Activated CD4-positive, alpha-beta T cell treated with anti-CD3 and anti-CD28 coated beads for 4 hours (primary cell): Measurements from ENCODE around the gene SCARF1.

Source experiments
- DNase-seq, 2 donors: peaks; one replicate each; pipeline ENCODE4 v3.0.0-alpha.2; 2020

Gene SCARF1

GRCh38 chr17:1648173-1648962 lies 2.8 kb upstream of the SCARF1 start:
- DNase-seq = peak in 1 of 2 donors; percentile 36

GRCh38 chr17:1647802-1648171 lies 2.3 kb upstream of the SCARF1 start:
- no peak for DNase-seq

DNA sequence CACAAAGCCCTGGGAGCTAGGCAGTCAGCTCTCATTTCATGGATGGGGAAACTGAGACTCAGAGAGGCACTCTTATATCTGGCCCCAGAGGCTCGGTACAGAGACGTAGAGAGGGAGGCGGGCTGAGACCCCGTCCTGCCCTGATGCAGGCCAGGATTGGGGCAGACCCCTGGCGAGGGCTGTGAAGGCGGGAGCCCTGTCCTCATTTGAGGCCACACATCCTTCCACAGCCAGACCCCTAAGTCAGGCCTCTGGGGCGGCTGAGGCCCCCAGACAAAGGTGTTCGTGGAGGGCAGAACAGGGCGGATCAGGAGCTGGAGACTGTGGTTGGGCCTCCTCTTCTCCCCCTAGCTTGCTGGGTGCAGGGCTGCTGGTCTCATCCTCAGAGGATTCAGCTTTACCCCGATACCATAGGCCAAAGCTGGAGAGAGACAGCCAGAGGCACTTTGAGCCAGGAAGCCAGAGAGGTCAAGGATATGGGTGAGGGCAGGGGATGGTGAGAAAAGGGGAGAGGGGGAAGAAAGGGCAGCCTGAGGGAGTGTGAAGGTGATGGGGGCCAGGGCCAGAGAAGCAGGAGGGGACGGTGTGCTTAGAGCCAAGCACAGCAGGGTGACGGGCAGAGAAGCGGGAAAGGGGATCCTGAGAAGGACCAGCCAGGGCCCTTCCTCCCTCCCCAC lies 805 bp upstream of the SCARF1 start:
- no peak for DNase-seq

- peak; percentile 24 to 39 for DNase-seq
Measured at GRCh38 chr17:1644493-1645206, 882 bp downstream of the SCARF1 start.

GRCh38 chr17:1643999-1644492 lies 1.5 kb downstream of the SCARF1 start:
- no peak for DNase-seq

DNA sequence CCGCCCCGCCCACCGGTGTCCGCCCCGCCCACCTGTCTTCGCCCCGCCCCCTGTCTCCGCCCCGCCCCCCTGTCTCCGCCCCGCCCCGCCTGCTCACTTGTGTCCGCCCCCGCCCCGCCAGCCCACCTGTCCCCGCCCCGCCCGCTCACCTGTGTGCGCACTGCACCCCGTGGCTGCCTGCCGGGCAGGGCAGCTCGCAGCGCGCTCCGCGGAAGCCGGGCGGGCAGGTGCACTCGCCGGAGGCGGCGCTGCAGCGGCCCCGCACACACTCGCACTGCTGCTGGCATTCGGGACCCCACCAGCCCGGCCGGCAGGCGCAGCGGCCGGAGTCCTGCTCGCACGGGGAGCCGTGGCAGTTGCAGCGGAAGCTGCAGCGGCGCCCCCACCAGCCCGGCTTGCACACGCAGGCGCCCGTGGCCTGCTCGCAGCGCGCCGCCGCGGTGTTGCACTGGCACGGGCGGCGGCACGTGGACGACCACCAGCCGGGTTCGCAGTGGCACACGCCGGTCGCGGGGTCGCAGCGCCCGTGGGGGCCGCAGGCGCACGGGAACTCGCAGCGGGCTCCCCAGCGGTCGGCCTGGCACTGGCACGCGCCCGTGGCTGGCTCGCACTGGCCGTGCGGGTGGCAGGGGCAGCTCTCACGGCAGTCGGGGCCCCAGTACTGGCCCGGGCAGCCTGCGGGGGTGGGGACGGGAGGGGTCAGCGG lies 2.1 kb downstream of the SCARF1 start:
- peak; percentile 51 to 77 for DNase-seq

- no peak for DNase-seq
Measured at GRCh38 chr17:1641065-1641403, 4.5 kb downstream of the SCARF1 start.

DNA sequence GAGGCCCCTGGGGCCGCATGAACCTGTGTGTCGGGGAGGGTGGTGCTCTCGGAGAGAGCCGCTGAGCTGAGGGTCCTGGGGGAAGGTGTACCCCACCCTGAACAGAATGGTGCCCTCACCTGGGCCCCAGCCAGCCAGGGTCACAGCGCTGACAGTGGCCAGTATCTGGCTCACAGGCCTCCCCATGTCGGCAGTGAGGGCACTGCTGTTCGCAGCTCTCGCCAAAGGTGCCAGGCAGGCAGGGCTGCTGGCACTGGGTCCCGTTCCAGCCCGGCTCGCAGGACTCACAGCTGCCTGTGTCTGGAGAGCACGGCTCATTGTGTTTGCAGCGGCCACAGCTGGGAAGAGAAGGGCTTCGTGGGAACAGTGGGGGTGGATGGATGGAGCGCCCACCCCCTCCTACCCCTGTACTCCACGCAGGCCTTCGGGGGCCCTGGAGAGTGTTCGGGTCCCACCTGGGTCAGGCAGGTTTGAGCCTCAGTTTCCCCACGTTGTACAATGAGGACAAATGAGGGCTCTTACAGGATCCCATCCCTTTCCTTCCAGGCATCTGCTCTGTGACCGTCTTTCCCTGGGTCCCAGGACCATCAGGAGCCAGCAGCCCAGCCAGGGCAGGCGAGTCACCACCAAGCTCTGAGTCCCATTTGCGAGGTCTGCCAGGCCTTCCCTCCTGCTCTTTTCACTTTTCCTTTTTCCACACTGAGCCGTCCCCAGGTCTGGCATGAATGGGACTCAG lies 5.0 kb downstream of the SCARF1 start:
- DNase-seq = no peak

- DNase-seq = no peak
Measured at GRCh38 chr17:1639549-1640180, 5.9 kb downstream of the SCARF1 start.

- no peak for DNase-seq
Measured at GRCh38 chr17:1638624-1639300, 6.8 kb downstream of the SCARF1 start.

DNA sequence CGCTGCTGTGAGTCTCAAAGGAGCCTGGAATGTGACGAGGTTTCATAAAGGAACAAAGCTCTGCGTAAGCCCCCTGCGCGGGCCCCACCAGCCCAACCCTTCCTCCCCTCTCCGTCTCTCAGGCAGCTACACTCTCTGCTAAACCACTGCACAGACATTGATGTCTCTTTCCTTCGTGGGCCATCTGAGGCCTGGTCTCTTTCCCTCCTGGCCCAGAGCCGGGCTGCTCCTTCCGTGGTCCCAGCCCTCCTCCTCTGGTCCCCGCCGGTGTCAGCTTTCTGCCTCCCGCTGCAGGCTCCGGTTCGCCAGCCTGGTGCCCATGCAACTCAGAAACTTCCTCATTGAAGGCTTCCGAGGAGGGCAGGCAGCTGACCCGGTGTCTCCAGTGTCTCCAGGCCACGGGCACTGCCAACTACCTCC lies 7.4 kb downstream of the SCARF1 start:
- no peak for DNase-seq

DNA sequence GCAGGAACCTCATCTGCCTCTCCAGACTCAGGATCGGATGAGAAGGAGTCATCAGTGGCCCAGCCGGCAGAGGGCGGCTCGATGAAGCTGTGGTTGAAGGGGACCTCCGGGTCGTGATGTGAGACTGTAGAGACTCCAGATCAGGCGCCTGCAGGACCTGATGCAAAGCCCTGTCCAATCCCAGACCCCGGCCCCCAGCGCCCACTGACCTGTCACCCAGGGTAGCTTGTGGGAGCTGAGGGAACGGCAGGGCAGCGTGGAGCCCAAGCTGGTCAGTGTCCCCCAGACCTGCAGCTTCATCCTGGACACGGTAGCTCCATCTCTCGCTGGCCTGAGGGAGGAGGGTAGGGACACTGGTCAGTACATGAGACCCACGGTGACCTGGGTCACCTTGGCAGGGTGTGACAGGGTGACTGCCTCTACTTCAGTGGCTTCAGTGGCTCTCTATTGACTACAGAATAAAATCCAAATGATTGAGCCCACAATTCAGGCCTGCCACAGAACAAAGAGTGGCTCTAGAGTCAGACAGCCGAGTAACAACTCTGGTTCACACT lies 8.7 kb downstream of the SCARF1 start:
- DNase-seq = no peak

- no peak for DNase-seq
Measured at GRCh38 chr17:1635675-1636465, 9.7 kb downstream of the SCARF1 start.

DNA sequence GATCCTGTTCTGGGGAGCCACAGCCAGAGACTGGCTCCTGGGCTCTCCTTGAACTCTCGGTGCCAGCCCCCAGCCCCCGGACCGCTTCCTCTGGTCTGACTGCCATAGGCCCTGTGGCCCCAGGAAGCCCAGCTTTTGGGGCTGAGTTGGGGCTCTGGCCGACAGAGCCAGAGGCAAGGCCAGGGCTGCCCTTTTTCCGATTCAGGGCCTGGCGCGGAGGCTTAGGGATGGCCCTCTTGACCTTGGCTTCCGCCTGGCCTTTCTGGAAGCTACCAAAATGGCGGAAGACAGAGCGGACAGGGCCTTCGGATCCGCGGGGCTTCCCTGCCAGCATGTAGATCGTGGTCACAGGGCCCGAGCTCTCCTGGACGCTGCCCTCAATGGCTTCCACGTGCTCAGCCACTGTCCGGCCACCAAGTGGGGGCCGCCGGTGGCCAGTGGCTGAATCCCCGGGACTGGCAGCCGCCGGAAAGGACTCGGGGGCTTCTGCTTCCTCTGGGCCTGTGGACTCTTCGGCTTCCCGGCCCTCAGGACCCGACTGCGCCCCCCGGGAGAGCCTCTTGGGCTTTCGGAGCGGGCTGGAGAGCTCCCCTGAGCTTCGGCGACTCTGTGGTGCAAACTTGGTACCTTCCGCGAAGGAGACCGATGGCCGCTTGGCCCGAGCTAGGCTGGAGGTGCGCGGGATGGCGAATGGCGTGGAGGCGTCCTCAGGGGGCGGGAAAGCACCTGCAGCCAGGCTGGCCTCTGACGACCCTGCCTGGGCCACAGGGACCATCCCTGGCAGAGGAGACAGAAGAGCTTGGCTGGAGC lies 10.5 kb downstream of the SCARF1 start:
- no peak for DNase-seq

DNA sequence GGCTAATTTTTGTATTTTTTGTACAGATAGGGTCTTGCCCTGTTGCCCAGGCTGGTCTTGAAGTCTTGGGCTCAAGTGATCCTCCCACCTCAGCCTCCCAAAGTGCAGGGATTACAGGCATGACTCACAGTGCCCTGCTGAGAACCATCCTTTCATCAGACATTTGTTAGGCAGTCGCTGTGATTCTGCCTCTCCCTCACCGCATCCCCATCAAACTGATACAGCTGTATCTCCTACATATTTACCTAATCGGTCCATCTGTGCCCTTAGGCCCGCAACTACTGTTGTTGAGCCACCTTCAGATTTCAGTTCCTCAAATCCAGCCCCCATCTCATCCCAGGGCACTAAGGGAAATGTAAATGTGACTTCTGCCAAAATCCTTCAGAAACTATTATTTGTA lies 14.9 kb downstream of the SCARF1 start:
- no peak for DNase-seq

GRCh38 chr17:1629504-1630310 lies 15.8 kb downstream of the SCARF1 start:
- peak; percentile 67 to 74 for DNase-seq

DNA sequence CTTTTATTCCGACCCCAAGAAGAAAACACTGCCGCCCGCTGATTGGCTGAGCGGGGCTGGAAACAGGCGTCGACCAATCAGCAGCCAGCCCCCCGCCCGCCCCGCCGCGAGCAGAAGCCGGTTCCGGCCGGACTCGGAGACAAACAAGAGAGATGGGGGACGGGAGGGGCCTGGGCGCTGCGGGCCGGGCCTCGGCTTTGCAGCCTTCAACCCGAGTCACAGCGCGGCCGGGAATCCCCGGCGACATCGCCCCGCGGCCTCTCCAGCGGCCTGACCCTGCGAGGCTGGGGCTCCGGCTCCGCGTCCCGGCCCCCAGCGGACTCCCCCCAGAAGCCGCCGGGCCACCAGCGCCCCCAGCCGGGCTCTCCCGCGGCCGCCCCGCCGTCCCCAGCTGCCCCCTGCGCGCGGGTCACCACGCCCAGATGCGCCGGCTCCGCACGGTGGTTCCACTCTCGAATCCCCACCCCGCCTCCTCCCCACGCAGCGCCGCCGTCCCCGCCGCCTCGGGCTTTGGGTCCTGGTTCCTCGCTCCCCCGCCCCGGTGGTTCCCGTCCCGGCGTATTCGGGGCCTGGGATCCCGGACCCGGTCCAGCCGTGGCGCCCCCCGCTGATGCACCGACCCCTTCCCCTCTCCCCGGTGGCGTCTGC lies 16.6 kb downstream of the SCARF1 start:
- DNase-seq = peak; percentile 84 to 85
